Panc1 (cell line): ENCODE results near the gene RASGRP2.

Source experiments
- POLR2AphosphoS5 ChIP-seq: IDR thresholded peaks from 2 replicates; pipeline ENCODE4 v1.6.1; 2012; ENCODE audit warnings: mild to moderate bottlenecking, low read depth, low read length, moderate library complexity
- SIN3A ChIP-seq: IDR thresholded peaks from 2 replicates; pipeline ENCODE4 v1.6.1; 2012; ENCODE audit warnings: low read depth, mild to moderate bottlenecking, low read length, moderate library complexity, borderline replicate concordance; ENCODE audit not compliant: insufficient read depth
- TF ChIP-seq, protein P1 (sequence below): fragments of 450-650 bp; IDR thresholded peaks from 2 replicates; pipeline ENCODE4 v1.5.1; 2017; ENCODE audit warnings: mild to moderate bottlenecking
- TF ChIP-seq, protein P2 (sequence below), 2 experiments: IDR thresholded peaks; 2 replicates each; pipeline ENCODE4 v1.6.1; 2011 to 2012; ENCODE audit warnings: low read depth in 2 of 2, control low read depth in 1 of 2, low read length in 1 of 2, mild to moderate bottlenecking in 1 of 2, moderate library complexity in 1 of 2; ENCODE audit not compliant: insufficient read depth in 1 of 2

DNA sequence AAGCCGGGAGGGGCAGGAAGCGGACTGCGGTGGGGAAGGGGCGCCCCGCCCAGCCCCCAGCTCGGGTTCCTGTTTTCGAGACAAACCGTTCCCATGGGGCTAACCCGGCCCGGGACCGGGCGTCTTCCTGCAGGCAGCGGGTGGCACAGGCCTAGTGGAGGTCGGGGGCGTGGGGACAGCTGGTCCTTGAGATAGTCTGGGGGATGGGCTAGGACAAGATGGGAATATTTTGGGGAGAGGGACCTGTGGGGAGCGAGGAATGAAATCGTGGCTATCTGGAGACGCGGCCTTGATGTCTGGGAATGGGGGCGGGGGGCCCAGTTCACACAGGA, 1.2 kb upstream of the RASGRP2 start:
- TF ChIP-seq, protein P1, sequence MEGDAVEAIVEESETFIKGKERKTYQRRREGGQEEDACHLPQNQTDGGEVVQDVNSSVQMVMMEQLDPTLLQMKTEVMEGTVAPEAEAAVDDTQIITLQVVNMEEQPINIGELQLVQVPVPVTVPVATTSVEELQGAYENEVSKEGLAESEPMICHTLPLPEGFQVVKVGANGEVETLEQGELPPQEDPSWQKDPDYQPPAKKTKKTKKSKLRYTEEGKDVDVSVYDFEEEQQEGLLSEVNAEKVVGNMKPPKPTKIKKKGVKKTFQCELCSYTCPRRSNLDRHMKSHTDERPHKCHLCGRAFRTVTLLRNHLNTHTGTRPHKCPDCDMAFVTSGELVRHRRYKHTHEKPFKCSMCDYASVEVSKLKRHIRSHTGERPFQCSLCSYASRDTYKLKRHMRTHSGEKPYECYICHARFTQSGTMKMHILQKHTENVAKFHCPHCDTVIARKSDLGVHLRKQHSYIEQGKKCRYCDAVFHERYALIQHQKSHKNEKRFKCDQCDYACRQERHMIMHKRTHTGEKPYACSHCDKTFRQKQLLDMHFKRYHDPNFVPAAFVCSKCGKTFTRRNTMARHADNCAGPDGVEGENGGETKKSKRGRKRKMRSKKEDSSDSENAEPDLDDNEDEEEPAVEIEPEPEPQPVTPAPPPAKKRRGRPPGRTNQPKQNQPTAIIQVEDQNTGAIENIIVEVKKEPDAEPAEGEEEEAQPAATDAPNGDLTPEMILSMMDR: no peak
- no peak for TF ChIP-seq SIN3A
- TF ChIP-seq, protein P2, sequence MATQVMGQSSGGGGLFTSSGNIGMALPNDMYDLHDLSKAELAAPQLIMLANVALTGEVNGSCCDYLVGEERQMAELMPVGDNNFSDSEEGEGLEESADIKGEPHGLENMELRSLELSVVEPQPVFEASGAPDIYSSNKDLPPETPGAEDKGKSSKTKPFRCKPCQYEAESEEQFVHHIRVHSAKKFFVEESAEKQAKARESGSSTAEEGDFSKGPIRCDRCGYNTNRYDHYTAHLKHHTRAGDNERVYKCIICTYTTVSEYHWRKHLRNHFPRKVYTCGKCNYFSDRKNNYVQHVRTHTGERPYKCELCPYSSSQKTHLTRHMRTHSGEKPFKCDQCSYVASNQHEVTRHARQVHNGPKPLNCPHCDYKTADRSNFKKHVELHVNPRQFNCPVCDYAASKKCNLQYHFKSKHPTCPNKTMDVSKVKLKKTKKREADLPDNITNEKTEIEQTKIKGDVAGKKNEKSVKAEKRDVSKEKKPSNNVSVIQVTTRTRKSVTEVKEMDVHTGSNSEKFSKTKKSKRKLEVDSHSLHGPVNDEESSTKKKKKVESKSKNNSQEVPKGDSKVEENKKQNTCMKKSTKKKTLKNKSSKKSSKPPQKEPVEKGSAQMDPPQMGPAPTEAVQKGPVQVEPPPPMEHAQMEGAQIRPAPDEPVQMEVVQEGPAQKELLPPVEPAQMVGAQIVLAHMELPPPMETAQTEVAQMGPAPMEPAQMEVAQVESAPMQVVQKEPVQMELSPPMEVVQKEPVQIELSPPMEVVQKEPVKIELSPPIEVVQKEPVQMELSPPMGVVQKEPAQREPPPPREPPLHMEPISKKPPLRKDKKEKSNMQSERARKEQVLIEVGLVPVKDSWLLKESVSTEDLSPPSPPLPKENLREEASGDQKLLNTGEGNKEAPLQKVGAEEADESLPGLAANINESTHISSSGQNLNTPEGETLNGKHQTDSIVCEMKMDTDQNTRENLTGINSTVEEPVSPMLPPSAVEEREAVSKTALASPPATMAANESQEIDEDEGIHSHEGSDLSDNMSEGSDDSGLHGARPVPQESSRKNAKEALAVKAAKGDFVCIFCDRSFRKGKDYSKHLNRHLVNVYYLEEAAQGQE (IDR thresholded peaks at IDR 0.05; ENCODE audit: insufficient read depth in 1 of 2, low read depth in 2 of 2, low read length in 1 of 2): no peak
- no peak for TF ChIP-seq POLR2AphosphoS5
